Astrocyte (in vitro differentiated cells and primary cell): ENCODE data around the gene FGD4. TPM values are rescaled to one million over a fixed set of nuclear protein-coding genes. Genes with fewer than 3 reads are reported as not detected.

Source experiments
- DNase-seq: peaks from one replicate; pipeline ENCODE4 v3.0.0-alpha.2; 2010; ENCODE audit warnings: low read depth
- FAIRE-seq: peaks from 2 replicates; lab custom pipeline; 2011; peaks lifted over from hg19 to GRCh38; lab: Jason Lieb, UNC
- H2AFZ ChIP-seq: 2 replicates; pipeline ENCODE4 v1.6.0; 2012; ENCODE audit warnings: low read depth, low read length, inconsistent platforms
- H3K27ac ChIP-seq: 2 replicates; pipeline ENCODE4 v1.5.1; 2011; ENCODE audit warnings: low read depth, low read length, inconsistent platforms
- H3K27me3 ChIP-seq: 2 replicates; pipeline ENCODE4 v1.6.0; 2011; ENCODE audit warnings: low read length, inconsistent platforms; ENCODE audit not compliant: insufficient read depth
- H3K36me3 ChIP-seq: 2 replicates; pipeline ENCODE4 v1.5.1; 2011; ENCODE audit warnings: low read length, inconsistent platforms; ENCODE audit not compliant: insufficient read depth
- H3K4me1 ChIP-seq: 2 replicates; pipeline ENCODE4 v1.5.1; 2011; ENCODE audit warnings: low read length, inconsistent platforms; ENCODE audit not compliant: insufficient read depth
- H3K4me2 ChIP-seq: 2 replicates; pipeline ENCODE4 v1.6.0; 2012; ENCODE audit warnings: low read length, inconsistent platforms
- H3K4me3 ChIP-seq: 2 replicates; pipeline ENCODE4 v1.5.1; 2011; ENCODE audit warnings: low read depth, mild to moderate bottlenecking, low read length, inconsistent platforms; ENCODE audit not compliant: insufficient read depth
- H3K79me2 ChIP-seq: 2 replicates; pipeline ENCODE4 v1.6.0; 2012; ENCODE audit warnings: mild to moderate bottlenecking, low read length, inconsistent platforms; ENCODE audit not compliant: insufficient read depth
- H3K9ac ChIP-seq: 2 replicates; pipeline ENCODE4 v1.6.0; 2012; ENCODE audit warnings: mild to moderate bottlenecking, low read length, inconsistent platforms
- H3K9me3 ChIP-seq: 2 replicates; pipeline ENCODE4 v1.5.1; 2012; ENCODE audit warnings: low read depth, mild to moderate bottlenecking, low read length, inconsistent platforms; ENCODE audit not compliant: insufficient read depth
- H4K20me1 ChIP-seq: 2 replicates; pipeline ENCODE4 v1.6.0; 2012; ENCODE audit warnings: low read length, inconsistent platforms; ENCODE audit not compliant: insufficient read depth
- H3K27ac Mint-ChIP-seq: one replicate; pipeline ENCODE4 v1.8.0; 2021; ENCODE audit warnings: mild to moderate bottlenecking, mixed read lengths; ENCODE audit not compliant: unreplicated experiment
- H3K27me3 Mint-ChIP-seq: one replicate; pipeline ENCODE4 v1.8.0; 2021; ENCODE audit warnings: low read depth, mixed read lengths; ENCODE audit not compliant: unreplicated experiment
- H3K36me3 Mint-ChIP-seq: one replicate; pipeline ENCODE4 v1.8.0; 2021; ENCODE audit warnings: low read depth, mixed read lengths; ENCODE audit not compliant: unreplicated experiment
- H3K4me1 Mint-ChIP-seq: one replicate; pipeline ENCODE4 v1.8.0; 2021; ENCODE audit warnings: low read depth, mixed read lengths; ENCODE audit not compliant: unreplicated experiment
- H3K4me3 Mint-ChIP-seq: one replicate; pipeline ENCODE4 v1.8.0; 2021; ENCODE audit warnings: mild to moderate bottlenecking, moderate library complexity, mixed read lengths; ENCODE audit not compliant: unreplicated experiment
- H3K9me3 Mint-ChIP-seq: one replicate; pipeline ENCODE4 v1.8.0; 2021; ENCODE audit warnings: mild to moderate bottlenecking, mixed read lengths; ENCODE audit not compliant: unreplicated experiment
- CTCF ChIP-seq: IDR thresholded peaks from 2 replicates; pipeline ENCODE4 v1.5.1; 2011; ENCODE audit warnings: low read depth, mild to moderate bottlenecking, inconsistent platforms, low read length, moderate library complexity; ENCODE audit not compliant: insufficient read depth
- EZH2 ChIP-seq: IDR thresholded peaks from 2 replicates; pipeline ENCODE4 v1.6.1; 2012; ENCODE audit warnings: mild to moderate bottlenecking, low read length, inconsistent platforms; ENCODE audit not compliant: insufficient read depth
- total RNA-seq: library from RNA; stranded (reverse); gene quantifications from 2 replicates; pipeline ENCODE4 v1.2.1, GENCODE V29; 2021

FGD4 gene
- total RNA-seq, 1 donor from 2014 or later, result 18.7 TPM

GRCh38 chr12:32476446-32476845 is 77.1 kb downstream of the FGD4 start:
- Histone ChIP-seq H3K9me3 (no peaks in the 10 kb centered on the region), H2AFZ (no peak overlapping the region), H3K4me1 (no peaks in the 10 kb centered on the region), H3K36me3 (no peaks in the 10 kb centered on the region), H3K27ac (no peak overlapping the region), H3K4me2 (no peak overlapping the region), H4K20me1 (no peaks in the 10 kb centered on the region), H3K27me3 (no peaks in the 10 kb centered on the region), H3K79me2 (no peaks in the 10 kb centered on the region), H3K9ac (no peak overlapping the region), H3K4me3 (no peak overlapping the region)
- DNase-seq (no peak), FAIRE-seq (no peak)
- no peak for TF ChIP-seq CTCF
- H3K4me1 Mint-ChIP-seq, result peaks cover 6% of the 10 kb centered on the region
- no peak overlapping the region for H3K4me3 Mint-ChIP-seq
- H3K36me3 Mint-ChIP-seq, result peaks cover 6% of the 10 kb centered on the region
- no peaks in the 10 kb centered on the region for H3K9me3 Mint-ChIP-seq
- H3K27me3 Mint-ChIP-seq, result no peaks in the 10 kb centered on the region
- H3K27ac Mint-ChIP-seq, result no peak overlapping the region

- TF ChIP-seq EZH2, result no peak
- TF ChIP-seq CTCF, result no peak
- no peak overlapping the region for H3K27ac ChIP-seq
- peaks cover 2% of the 10 kb centered on the region for H3K36me3 Mint-ChIP-seq
These were observed 78.4 kb downstream of the FGD4 start for GRCh38 chr12:32477714-32478113.

GRCh38 chr12:32478166-32478565 is 78.8 kb downstream of the FGD4 start:
- H3K27ac ChIP-seq, result no peak overlapping the region
- no peaks in the 10 kb centered on the region for H4K20me1 ChIP-seq
- H2AFZ ChIP-seq, result no peak overlapping the region
- FAIRE-seq, result no peak
- H3K27me3 ChIP-seq, result no peaks in the 10 kb centered on the region
- Mint-ChIP-seq H3K27me3 (no peaks in the 10 kb centered on the region), H3K9me3 (no peaks in the 10 kb centered on the region), H3K4me3 (no peak overlapping the region), H3K4me1 (peaks cover 6% of the 10 kb centered on the region), H3K27ac (no peak overlapping the region), H3K36me3 (peaks cover 2% of the 10 kb centered on the region)
- no peak overlapping the region for H3K4me2 ChIP-seq
- no peak overlapping the region for H3K4me3 ChIP-seq
- H3K9me3 ChIP-seq, result no peaks in the 10 kb centered on the region
- DNase-seq, result no peak
- no peaks in the 10 kb centered on the region for H3K79me2 ChIP-seq
- no peak overlapping the region for H3K9ac ChIP-seq
- TF ChIP-seq EZH2 (no peak), CTCF (no peak)
- no peaks in the 10 kb centered on the region for H3K36me3 ChIP-seq
- H3K4me1 ChIP-seq, result no peaks in the 10 kb centered on the region

More at GRCh38 chr12:32477714-32478113, 78.4 kb downstream of the FGD4 start:
- Histone ChIP-seq H3K27me3 (no peaks in the 10 kb centered on the region), H3K4me2 (no peak overlapping the region), H3K4me1 (no peaks in the 10 kb centered on the region), H2AFZ (no peak overlapping the region), H3K36me3 (no peaks in the 10 kb centered on the region), H3K9ac (no peak overlapping the region), H3K4me3 (no peak overlapping the region), H4K20me1 (no peaks in the 10 kb centered on the region), H3K9me3 (no peaks in the 10 kb centered on the region), H3K79me2 (no peaks in the 10 kb centered on the region)
- no peak for FAIRE-seq
- H3K9me3 Mint-ChIP-seq, result no peaks in the 10 kb centered on the region
- DNase-seq, result peak; percentile 62
- peaks cover 6% of the 10 kb centered on the region for H3K4me1 Mint-ChIP-seq
- H3K4me3 Mint-ChIP-seq, result no peak overlapping the region
- no peak overlapping the region for H3K27ac Mint-ChIP-seq
- H3K27me3 Mint-ChIP-seq, result no peaks in the 10 kb centered on the region
